Effector memory CD8-positive, alpha-beta T cell (primary cell): ENCODE data around the gene GSG1L2.
A peak's percentile ranks its signal among the peaks of the same experiment; 100 is the strongest.
"Not testable (repeated sequence)": the region's sequence is repeated elsewhere in the genome, so short reads cannot be mapped to it uniquely, and the experiment has no call there.

Source experiments
- ATAC-seq: fragments of 150-1000 bp; cut with Tn5 transposase; replicated peaks from 2 replicates; pipeline ENCODE4 v1.10.0; 2021; ENCODE audit warnings: mild to moderate bottlenecking, moderate library complexity
- DNase-seq, 3 experiments: peaks; one replicate each; pipeline ENCODE4 v3.0.0; 2021
- H3K27ac Mint-ChIP-seq, 2 donors: one replicate each; pipeline ENCODE4 v1.8.0; 2022; ENCODE audit warnings: mild to moderate bottlenecking in 2 of 2, mixed read lengths in 2 of 2, moderate library complexity in 2 of 2
- H3K27me3 Mint-ChIP-seq, 2 donors: one replicate each; pipeline ENCODE4 v1.8.0; 2022; ENCODE audit warnings: mixed read lengths in 2 of 2
- H3K36me3 Mint-ChIP-seq: one replicate; pipeline ENCODE4 v1.8.0; 2022; ENCODE audit warnings: mild to moderate bottlenecking, moderate library complexity, mixed read lengths; ENCODE audit not compliant: insufficient read depth
- H3K4me1 Mint-ChIP-seq, 2 donors: one replicate each; pipeline ENCODE4 v1.8.0; 2022; ENCODE audit warnings: low read depth in 2 of 2, mixed read lengths in 2 of 2
- H3K4me3 Mint-ChIP-seq, 2 donors: one replicate each; pipeline ENCODE4 v1.8.0; 2022; ENCODE audit warnings: mild to moderate bottlenecking in 2 of 2, mixed read lengths in 2 of 2, moderate library complexity in 2 of 2
- H3K9me3 Mint-ChIP-seq, 2 donors: one replicate each; pipeline ENCODE4 v1.8.0; 2022; ENCODE audit warnings: mixed read lengths in 2 of 2

GSG1L2 gene

GRCh38 chr17:9798008-9798407 lies 23.9 kb downstream of the GSG1L2 start:
- Mint-ChIP-seq H3K27ac (no peak overlapping the region), H3K27me3 (peaks cover 32 to 50% of the 10 kb centered on the region in 2 donors), H3K4me3 (no peak overlapping the region), H3K9me3 (no peaks in the 10 kb centered on the region), H3K4me1 (no peaks in the 10 kb centered on the region), H3K36me3 (no peaks in the 10 kb centered on the region)
- no peak for DNase-seq
- no peak for ATAC-seq

GRCh38 chr17:9792181-9792840 lies 29.6 kb downstream of the GSG1L2 start:
- Mint-ChIP-seq H3K27ac (no peak overlapping the region), H3K4me1 (no peaks in the 10 kb centered on the region), H3K27me3 (peaks cover 37 to 45% of the 10 kb centered on the region in 2 donors), H3K9me3 (no peaks in the 10 kb centered on the region), H3K4me3 (no peak overlapping the region), H3K36me3 (peaks cover 1% of the 10 kb centered on the region)
- DNase-seq (no peak), ATAC-seq (no peak)

- ATAC-seq = no peak
- Mint-ChIP-seq H3K9me3 (no peaks in the 10 kb centered on the region), H3K36me3 (peaks cover 2% of the 10 kb centered on the region), H3K4me3 (no peak within 1 kb of the TSS), H3K4me1 (no peaks in the 10 kb centered on the region), H3K27ac (no peak within 1 kb of the TSS), H3K27me3 (peaks cover 29 to 34% of the 10 kb centered on the region in 2 donors)
- no peak for DNase-seq
These were observed 30.7 kb downstream of the GSG1L2 start, which contains the start of gene DHRS7C for GRCh38 chr17:9790889-9791876. Gene DHRS7C, minus strand, starts transcription at chr17:9791592. Its CDS starts 308 bp downstream, at chr17:9791284.

GRCh38 chr17:9790316-9790715 lies 31.6 kb downstream of the GSG1L2 start:
- H3K4me3 Mint-ChIP-seq = no peak overlapping the region
- H3K9me3 Mint-ChIP-seq = no peaks in the 10 kb centered on the region
- no peak overlapping the region for H3K27ac Mint-ChIP-seq
- peaks cover 25 to 26% of the 10 kb centered on the region in 2 donors for H3K27me3 Mint-ChIP-seq
- H3K36me3 Mint-ChIP-seq = peaks cover 2% of the 10 kb centered on the region
- ATAC-seq (no peak), DNase-seq (no peak)
- H3K4me1 Mint-ChIP-seq = no peaks in the 10 kb centered on the region

- Mint-ChIP-seq H3K4me1 (no peaks in the 10 kb centered on the region), H3K27me3 (peaks cover 17 to 26% of the 10 kb centered on the region in 2 donors), H3K9me3 (no peaks in the 10 kb centered on the region), H3K27ac (no peak overlapping the region), H3K36me3 (peaks cover 2% of the 10 kb centered on the region), H3K4me3 (no peak overlapping the region)
- ATAC-seq = no peak
- DNase-seq = no peak
These were observed 33.3 kb downstream of the GSG1L2 start for GRCh38 chr17:9788601-9789000.

GRCh38 chr17:9784544-9784943 lies 37.3 kb downstream of the GSG1L2 start:
- ATAC-seq = no peak

GRCh38 chr17:9783465-9783864 lies 38.4 kb downstream of the GSG1L2 start:
- peaks cover 37 to 44% of the 10 kb centered on the region in 2 donors for H3K27me3 Mint-ChIP-seq
- H3K4me1 Mint-ChIP-seq, H3K36me3 Mint-ChIP-seq, H3K4me3 Mint-ChIP-seq, H3K9me3 Mint-ChIP-seq, H3K27ac Mint-ChIP-seq, ATAC-seq, DNase-seq: not testable (repeated sequence)

More at GRCh38 chr17:9784544-9784943, 37.3 kb downstream of the GSG1L2 start:
- peaks cover 2% of the 10 kb centered on the region for H3K36me3 Mint-ChIP-seq
- H3K4me1 Mint-ChIP-seq = no peaks in the 10 kb centered on the region
- no peak overlapping the region for H3K4me3 Mint-ChIP-seq
- H3K9me3 Mint-ChIP-seq = no peaks in the 10 kb centered on the region
- H3K27me3 Mint-ChIP-seq = peaks cover 48 to 51% of the 10 kb centered on the region in 2 donors
- no peak for DNase-seq
- H3K27ac Mint-ChIP-seq = no peak overlapping the region

GRCh38 chr17:9783050-9783449 lies 38.8 kb downstream of the GSG1L2 start:
- ATAC-seq = no peak
- no peak overlapping the region for H3K27ac Mint-ChIP-seq
- peaks cover 2% of the 10 kb centered on the region for H3K36me3 Mint-ChIP-seq
- no peaks in the 10 kb centered on the region for H3K9me3 Mint-ChIP-seq
- no peak overlapping the region for H3K4me3 Mint-ChIP-seq
- peaks cover 36 to 40% of the 10 kb centered on the region in 2 donors for H3K27me3 Mint-ChIP-seq
- no peaks in the 10 kb centered on the region for H3K4me1 Mint-ChIP-seq
- DNase-seq = no peak

- Mint-ChIP-seq H3K4me3 (no peak overlapping the region), H3K27ac (no peak overlapping the region), H3K27me3 (peaks cover 37 to 65% of the 10 kb centered on the region in 2 donors), H3K36me3 (no peaks in the 10 kb centered on the region), H3K9me3 (no peaks in the 10 kb centered on the region), H3K4me1 (no peaks in the 10 kb centered on the region)
- no peak for DNase-seq
- no peak for ATAC-seq
These were observed 41.3 kb downstream of the GSG1L2 start for GRCh38 chr17:9780552-9780951.

- DNase-seq (no peak), ATAC-seq (no peak)
- Mint-ChIP-seq H3K4me1 (no peaks in the 10 kb centered on the region), H3K27me3 (peaks cover 18 to 66% of the 10 kb centered on the region in 2 donors), H3K9me3 (no peaks in the 10 kb centered on the region), H3K36me3 (no peaks in the 10 kb centered on the region), H3K4me3 (no peak overlapping the region), H3K27ac (no peak overlapping the region)
These were observed 45.0 kb downstream of the GSG1L2 start for GRCh38 chr17:9776911-9777310.

- ATAC-seq (no peak), DNase-seq (no peak)
- H3K4me3 Mint-ChIP-seq = no peak overlapping the region
- H3K4me1 Mint-ChIP-seq = no peaks in the 10 kb centered on the region
- no peak overlapping the region for H3K27ac Mint-ChIP-seq
- no peaks in the 10 kb centered on the region for H3K36me3 Mint-ChIP-seq
- no peaks in the 10 kb centered on the region for H3K9me3 Mint-ChIP-seq
- H3K27me3 Mint-ChIP-seq = peaks cover 11 to 56% of the 10 kb centered on the region in 2 donors
These were observed 49.2 kb downstream of the GSG1L2 start for GRCh38 chr17:9772658-9773057.

- no peaks in the 10 kb centered on the region for H3K36me3 Mint-ChIP-seq
- ATAC-seq = no peak
- H3K4me3 Mint-ChIP-seq = no peak overlapping the region
- H3K27me3 Mint-ChIP-seq = peaks cover 5 to 56% of the 10 kb centered on the region in 2 donors
- no peaks in the 10 kb centered on the region for H3K9me3 Mint-ChIP-seq
- no peak overlapping the region for H3K27ac Mint-ChIP-seq
- no peak for DNase-seq
- no peaks in the 10 kb centered on the region for H3K4me1 Mint-ChIP-seq
These were observed 50.4 kb downstream of the GSG1L2 start for GRCh38 chr17:9771465-9771864.

- H3K4me1 Mint-ChIP-seq = no peaks in the 10 kb centered on the region
- H3K36me3 Mint-ChIP-seq = no peaks in the 10 kb centered on the region
- H3K27me3 Mint-ChIP-seq = peaks cover 5 to 46% of the 10 kb centered on the region in 2 donors
- ATAC-seq (no peak), DNase-seq (peak in 1 of 3 experiments; percentile 1)
- H3K4me3 Mint-ChIP-seq = no peak overlapping the region
- no peaks in the 10 kb centered on the region for H3K9me3 Mint-ChIP-seq
- no peak overlapping the region for H3K27ac Mint-ChIP-seq
These were observed 52.7 kb downstream of the GSG1L2 start for GRCh38 chr17:9769036-9769695.
